ENCODE measurements around the gene FAH.

FAH gene

GRCh38 chr15:80201256-80202015 is 48.6 kb downstream of the FAH start:
- no peak for DNase-seq

- DNase-seq: no peak
Observed at GRCh38 chr15:80202016-80202315, 49.2 kb downstream of the FAH start.

DNA sequence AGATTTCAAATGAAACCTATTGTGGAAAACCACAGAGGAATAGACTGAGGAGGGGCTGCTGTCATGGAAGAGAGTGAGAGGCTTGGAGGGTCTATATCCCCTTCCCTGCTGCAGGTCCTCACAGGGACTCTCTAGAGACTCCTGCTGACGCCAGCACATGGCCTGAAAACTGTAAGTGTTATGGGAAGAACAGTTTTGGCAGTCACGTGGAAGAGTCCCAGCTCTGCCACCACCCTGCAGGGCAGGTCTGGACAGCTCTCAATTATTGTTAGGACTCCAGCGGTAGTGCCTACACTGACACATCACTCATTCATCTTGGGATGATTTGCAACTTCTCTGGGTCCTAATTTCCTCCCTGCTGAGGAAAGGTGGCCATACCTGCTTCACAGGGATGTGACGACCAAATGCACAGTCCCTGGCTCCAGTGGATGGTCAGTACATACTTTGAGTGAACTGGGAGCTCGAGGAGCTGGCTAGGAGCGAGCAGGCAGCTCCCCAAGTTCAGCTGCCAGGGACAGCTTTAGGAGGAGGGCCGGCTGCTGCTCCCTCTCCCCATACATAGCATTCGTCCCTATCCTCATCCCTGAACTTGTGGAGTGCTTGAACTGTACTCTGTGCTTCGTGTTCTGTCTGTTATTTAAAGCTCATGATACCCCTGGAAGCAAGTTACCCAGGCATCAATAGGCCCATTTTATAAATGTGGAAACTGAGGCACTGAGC is 50.0 kb downstream of the FAH start:
- DNase-seq: no peak

GRCh38 chr15:80203361-80203885 is 50.6 kb downstream of the FAH start:
- DNase-seq: no peak

GRCh38 chr15:80204231-80204630 is 51.4 kb downstream of the FAH start:
- no peak for DNase-seq

- no peak for DNase-seq
Observed at GRCh38 chr15:80207887-80208286, 55.1 kb downstream of the FAH start.

DNA sequence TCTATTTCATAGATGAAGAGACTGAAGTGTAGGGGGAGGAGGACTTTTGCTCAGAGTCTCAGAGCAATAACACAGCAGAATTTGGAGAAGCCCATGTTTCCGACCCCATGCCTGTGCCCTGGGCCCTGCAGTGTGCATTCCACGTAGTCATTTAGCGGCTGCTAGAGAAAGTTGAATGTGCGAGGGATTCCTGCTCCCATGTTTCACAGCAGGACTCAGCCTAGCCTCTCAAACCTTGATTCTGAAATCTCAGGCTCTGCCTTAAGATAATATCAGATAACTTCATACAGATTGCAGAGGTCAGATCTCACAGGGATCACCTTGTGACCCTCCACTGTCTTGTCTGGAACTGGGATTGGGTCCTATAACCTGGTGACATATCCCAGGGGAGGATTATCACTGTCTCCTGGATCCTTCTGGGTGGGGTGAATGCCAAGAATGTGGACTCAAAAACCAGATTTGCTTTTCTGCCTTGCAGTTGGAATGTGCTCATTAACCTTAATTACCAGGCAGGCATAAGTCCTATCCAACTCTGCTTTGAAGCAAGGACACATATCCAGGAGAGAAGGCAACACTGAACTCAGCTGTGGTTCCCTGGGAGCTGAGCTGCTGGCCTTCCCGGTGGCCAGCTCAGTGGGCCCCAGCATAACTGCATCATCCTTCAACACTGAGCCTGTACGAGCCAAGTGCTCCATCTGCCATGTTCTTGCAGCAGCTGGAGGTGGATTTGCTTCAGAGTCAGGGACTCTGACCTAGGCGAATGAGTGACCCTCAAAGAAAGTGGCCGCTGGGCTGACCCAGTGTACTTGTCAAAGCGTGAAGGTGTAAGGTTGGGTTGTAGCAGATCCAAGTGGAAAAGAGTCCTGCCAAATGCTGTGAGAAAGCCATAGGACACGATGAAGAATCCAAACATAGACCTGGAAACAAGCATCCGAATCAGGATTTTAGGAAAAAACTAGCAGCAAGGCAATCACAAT is 56.2 kb downstream of the FAH start:
- DNase-seq: peak in 1 of 14 donors; percentile 44

DNA sequence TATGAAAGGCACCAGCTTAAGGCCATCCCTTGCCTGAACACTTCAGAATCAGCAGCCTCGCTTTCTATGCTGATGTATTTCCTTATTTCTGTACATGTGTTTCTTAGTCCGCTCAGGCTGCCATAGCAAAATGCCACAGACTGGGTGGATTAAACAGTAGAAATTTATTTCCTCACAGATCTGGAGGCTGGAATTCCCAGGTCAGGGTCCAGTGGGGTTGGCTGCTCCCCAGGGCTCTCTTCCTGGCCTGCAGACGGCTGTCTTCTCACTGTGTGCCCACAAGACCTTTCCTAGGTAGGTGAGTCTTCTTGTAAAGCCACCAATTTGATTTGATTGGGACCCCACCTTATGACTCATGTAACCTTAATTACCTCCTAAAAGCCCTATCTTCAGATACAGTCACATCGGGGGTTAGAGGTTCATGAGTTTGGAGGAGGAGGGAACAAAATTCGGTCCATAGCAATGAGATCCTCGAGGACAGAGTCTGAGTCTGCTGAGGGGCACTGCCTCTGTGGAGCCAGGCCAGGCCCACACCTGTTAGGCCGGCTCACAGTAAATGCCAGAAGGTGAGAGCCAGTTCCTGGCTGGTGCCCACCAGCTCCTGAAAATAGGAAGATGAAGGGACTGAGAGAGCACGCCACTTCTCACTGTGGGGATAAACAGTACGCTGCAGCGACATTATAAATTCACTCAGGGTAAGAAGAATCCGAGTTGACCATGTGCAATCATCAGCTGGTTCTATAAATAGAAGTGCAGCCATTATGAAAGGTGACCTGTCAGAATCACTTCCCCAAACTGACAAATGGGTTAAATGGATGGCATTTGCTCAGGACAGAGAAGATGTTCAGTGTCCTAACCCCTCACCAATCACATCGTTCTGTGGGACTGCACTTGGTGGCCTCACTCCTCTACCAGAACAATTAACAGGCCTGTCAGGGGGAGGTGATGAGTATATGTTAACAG is 58.1 kb downstream of the FAH start:
- DNase-seq: peak in 1 of 14 donors; percentile 34

- no peak for DNase-seq
Observed at GRCh38 chr15:80211976-80212375, 59.2 kb downstream of the FAH start.

DNA sequence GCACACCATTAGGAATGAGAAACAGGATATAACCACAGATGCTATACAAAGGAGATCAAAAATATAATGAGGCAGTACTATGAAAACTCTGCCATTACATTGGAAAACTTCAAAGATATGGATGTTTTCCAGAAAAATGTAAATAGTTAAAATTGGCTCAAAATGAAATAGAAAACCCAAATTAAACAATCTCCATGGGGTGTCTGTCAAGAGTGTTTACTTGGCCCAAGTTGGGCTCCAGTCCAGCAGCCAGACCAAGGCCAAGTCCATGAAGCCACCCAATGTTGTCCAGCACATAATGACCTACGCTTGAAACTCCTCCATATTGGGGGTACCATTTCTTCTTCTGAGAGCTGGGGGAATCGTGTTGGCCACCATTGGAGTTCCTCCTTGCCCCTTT is 62.1 kb downstream of the FAH start:
- DNase-seq: no peak

GRCh38 chr15:80216141-80216540 is 63.3 kb downstream of the FAH start:
- DNase-seq: no peak

GRCh38 chr15:80216911-80217310 is 64.1 kb downstream of the FAH start:
- peak in 1 of 14 donors; percentile 35 for DNase-seq

GRCh38 chr15:80217327-80217900 is 64.6 kb downstream of the FAH start:
- no peak for DNase-seq

DNA sequence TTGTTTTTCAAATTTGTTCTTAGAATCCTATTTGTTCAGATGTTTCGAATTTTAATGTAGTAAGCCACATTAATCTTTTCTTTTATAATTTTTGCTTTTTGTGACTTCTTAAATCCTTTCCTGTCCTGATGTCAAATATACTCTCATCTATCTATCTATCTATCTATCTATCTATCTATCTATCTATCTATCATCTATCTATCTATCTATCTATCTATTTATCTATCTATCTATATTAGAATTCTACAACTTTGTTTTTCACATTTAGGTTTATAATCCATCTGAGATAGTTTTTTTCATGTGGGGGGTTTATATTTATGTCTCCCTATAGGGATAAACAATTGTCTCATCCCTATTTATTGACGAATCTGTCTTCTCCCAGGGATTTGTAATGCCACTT is 67.2 kb downstream of the FAH start:
- no peak for DNase-seq

GRCh38 chr15:80228959-80229610 is 76.3 kb downstream of the FAH start:
- no peak for DNase-seq

DNA sequence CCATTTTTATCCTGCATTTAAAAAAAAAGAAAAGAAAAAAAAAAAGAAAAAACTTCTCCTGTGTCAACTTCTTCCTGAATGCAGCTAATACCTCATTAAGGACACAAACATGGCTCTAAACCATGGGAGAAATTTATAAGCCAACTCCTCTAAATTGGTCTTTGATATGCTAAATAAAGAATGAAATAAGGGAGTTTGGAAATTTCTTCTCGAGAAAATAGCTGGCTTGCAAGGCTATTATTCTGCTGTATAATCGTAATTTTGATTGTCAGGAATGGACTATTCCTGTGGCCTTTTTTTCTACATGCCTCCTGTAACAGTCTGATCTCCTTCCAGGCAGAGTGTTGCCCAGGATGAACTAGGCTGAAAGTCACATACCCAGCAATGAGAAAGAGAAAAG is 78.6 kb downstream of the FAH start:
- DNase-seq: no peak

GRCh38 chr15:80233581-80233980 is 80.8 kb downstream of the FAH start:
- no peak for DNase-seq

GRCh38 chr15:80234883-80235282 is 82.1 kb downstream of the FAH start:
- no peak for DNase-seq
